ENCODE data around the gene CRELD2.

GRCh38 chr22:49965091-49966040, 46.9 kb downstream of the CRELD2 start:
- no peak for TF ChIP-seq CTCF (IDR thresholded peaks at IDR 0.05; ENCODE audit: insufficient read depth, low read length, poor library complexity, severe bottlenecking)
- no peak for TF ChIP-seq EZH2phosphoT487 (conservative IDR thresholded peaks at IDR 0.05; ENCODE audit: low read length)

All from SU-DHL-6 (cell line).